ENCODE results near the gene OR4X2.
"Not testable (repeated sequence)": the region's sequence is repeated elsewhere in the genome, so short reads cannot be mapped to it uniquely, and the experiment has no call there.

The OR4X2 gene

DNA sequence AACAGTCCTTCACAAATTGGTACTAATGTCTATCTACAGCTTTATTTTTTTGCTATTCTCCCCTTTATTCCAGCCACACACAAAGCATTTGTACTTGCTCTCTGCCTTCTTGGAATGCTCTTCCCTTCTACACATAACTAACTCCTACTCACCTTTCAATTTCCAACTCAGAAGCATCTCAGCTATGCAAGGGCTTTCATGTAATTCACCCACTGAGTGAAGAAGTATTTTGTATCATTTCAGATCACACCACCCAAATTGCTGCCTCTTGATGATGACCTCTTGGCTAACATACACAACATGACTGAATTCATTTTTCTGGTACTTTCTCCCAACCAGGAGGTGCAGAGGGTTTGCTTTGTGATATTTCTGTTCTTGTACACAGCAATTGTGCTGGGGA, at the start of gene OR4X2:
TSS of gene OR4X2 (plus strand) at position 301 of the 400 bp plus-strand sequence. CDS start at position 301, 0 bp downstream.
- DNase-seq, result no peak

- DNase-seq, result no peak
These were observed 37.0 kb upstream of the OR4X2 start for GRCh38 chr11:48207881-48208280.

- DNase-seq, result peak; percentile 28
These were observed 34.9 kb upstream of the OR4X2 start for GRCh38 chr11:48210052-48210451.

DNA sequence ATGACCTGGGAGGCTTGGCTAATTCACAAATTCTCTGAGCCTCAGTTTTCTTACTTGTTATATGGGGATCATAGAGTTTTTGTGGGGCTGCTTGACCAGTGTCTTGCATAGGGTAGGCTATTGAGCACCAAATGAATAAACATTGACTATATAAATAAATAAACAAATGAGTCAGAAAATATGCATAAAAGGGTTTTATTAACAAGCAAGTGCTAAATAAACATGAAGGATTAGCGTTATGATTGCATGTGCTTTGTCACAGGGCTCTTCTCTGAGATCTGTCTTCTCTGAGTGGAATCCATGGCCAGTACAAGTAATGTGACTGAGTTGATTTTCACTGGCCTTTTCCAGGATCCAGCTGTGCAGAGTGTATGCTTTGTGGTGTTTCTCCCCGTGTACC, 28.4 kb upstream of the OR4X2 start, which contains the start of gene OR4B1:
TSS of gene OR4B1 (plus strand) at position 301 of the 400 bp plus-strand sequence. CDS start at position 301, 0 bp downstream.
- DNase-seq, result no peak

- no peak for DNase-seq
These were observed 16.1 kb upstream of the OR4X2 start for GRCh38 chr11:48228761-48229160.

DNA sequence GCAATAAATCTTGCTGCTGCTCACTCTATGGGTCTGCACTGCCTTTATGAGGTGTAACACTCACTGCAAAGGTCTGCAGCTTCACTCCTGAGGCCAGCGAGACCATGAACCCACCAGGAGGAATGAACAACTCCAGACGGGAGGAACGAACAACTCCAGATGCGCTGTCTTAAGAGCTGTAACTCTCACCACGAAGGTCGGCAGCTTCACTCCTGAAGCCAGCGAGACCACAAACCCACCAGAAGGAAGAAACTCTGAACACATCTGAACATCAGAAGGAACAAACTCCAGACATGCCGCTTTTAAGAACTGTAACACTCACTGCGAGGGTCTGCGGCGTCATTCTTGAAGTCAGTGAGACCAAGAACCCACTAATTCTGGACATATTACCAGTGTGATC, 14.8 kb upstream of the OR4X2 start:
- not testable (repeated sequence) for DNase-seq

GRCh38 chr11:48237727-48238126, 7.2 kb upstream of the OR4X2 start:
- no peak for DNase-seq

DNA sequence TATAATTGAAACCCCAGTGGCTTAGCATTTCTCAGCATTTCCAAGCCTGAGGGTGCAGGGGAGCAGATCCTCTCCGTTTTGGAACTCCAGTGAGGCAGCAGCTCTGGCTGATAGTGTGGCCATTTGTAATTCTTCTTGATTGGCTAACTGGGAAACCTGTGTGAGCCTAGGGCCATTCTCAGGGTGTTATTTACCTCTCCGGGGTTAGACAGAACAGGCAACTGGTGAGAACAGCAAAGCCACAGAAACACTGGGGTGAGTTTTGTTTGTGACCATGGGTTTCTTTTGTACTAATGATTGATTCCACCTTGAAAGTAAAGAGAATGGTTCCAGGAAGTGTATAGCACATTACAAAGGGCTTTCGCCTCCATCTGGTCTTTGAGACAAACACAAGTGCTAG, 2.4 kb upstream of the OR4X2 start:
- no peak for DNase-seq

DNA sequence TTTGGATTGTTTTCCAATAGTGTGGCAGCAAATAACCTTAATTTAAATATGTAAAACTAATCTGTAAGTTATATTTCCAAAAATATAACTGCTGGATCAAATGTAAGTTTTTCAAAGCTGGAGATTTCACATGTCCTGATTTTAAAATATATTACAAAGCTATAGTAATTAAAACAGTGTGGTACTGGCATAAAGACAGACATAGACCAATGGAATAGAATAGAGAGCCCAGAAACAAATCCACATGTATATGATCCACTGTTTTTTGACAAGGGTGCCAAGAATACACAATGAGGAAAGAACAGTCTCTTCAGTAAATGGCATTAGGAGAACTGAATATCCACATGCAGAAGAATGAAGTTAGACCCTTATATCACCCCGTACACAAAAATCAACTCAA, 4.0 kb downstream of the OR4X2 start:
- no peak for DNase-seq

DNA sequence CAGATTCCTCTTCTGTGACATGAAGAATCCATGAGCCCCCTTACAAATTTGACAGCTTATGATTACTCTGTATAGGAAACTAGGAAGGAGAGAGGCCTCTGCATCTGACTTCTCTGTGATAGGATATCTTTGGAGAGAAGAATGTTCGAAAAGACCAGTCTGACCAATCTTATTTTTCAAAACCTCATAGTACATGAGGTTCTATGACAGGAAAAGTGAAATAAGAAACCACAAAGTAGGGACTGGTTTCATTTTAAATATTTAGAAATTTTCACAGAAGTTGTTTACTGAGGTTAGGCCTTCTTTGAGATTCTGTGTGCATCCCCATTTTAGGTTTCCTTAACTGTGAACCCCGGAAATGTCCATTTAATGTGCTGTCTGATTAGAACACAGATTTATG, 16.7 kb downstream of the OR4X2 start:
- no peak for DNase-seq

- DNase-seq, result no peak
These were observed 18.6 kb downstream of the OR4X2 start, which contains the start of gene OR4X1 for GRCh38 chr11:48263423-48263911. TSS of gene OR4X1 (plus strand) at chr11:48263861. CDS start at chr11:48263861, 0 bp downstream.

GRCh38 chr11:48270621-48271020, 25.7 kb downstream of the OR4X2 start:
- DNase-seq, result no peak

DNA sequence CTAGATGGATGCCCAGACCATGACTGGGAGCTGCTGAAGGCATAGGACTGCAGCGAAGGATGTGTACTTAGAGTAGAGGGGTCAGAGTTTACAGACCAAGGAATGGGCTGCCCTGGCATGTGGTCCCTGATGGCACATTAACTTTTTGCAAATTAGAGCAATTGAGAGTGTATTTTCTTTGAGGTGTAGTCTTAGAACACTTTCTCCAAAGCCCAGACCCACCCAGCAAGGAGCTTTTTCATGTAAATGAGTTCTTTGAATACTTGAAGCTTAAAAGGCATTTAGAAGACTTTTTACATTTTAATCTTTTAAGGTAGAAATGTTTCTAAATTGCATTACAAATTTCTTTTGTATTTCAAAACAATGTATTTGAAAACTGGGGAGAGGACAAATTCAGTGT, 27.7 kb downstream of the OR4X2 start:
- no peak for DNase-seq
